Neural progenitor cell (in vitro differentiated cells): ENCODE measurements around the gene PHOSPHO1.

Experiments used
- CTCF ChIP-seq: fragments of 200-600 bp; sonication (generic); IDR thresholded peaks from 2 replicates; pipeline ENCODE4 v1.5.1; 2017; ENCODE audit warnings: antibody characterized with exemption, mild to moderate bottlenecking
- EZH2 ChIP-seq: fragments of 200-600 bp; sonication (generic); IDR thresholded peaks from 2 replicates; pipeline ENCODE4 v1.6.1; 2017; ENCODE audit warnings: antibody characterized with exemption, mild to moderate bottlenecking, moderate library complexity
- EZH2phosphoT487 ChIP-seq: fragments of 200-600 bp; sonication (generic); IDR thresholded peaks from 2 replicates; pipeline ENCODE4 v1.6.1; 2017; ENCODE audit warnings: antibody characterized with exemption

GRCh38 chr17:49278076-49278475 is 47.5 kb upstream of the PHOSPHO1 start:
- TF ChIP-seq EZH2 (no peak), CTCF (no peak), EZH2phosphoT487 (no peak)
